Mesenchymal stem cell (in vitro differentiated cells and primary cell): ENCODE measurements around the gene SUGCT.

Experiments
- DNase-seq: peaks from one replicate; pipeline ENCODE4 v3.0.0-alpha.2; 2013
- H2AFZ ChIP-seq: one replicate; pipeline ENCODE4 v1.6.1; 2013; ENCODE audit warnings: low read depth, mild to moderate bottlenecking, control low read depth, inconsistent platforms, low read length, moderate library complexity
- H2AK5ac ChIP-seq: 2 replicates; pipeline ENCODE4 v1.6.1; 2013; ENCODE audit warnings: low read length, moderate library complexity, mild to moderate bottlenecking, inconsistent platforms; ENCODE audit not compliant: severe bottlenecking
- H2BK120ac ChIP-seq: one replicate; pipeline ENCODE4 v1.6.1; 2013; ENCODE audit warnings: low read depth, mild to moderate bottlenecking, inconsistent platforms, low read length, moderate library complexity
- H2BK12ac ChIP-seq, 2 experiments: one replicate each; pipeline ENCODE4 v1.6.1; 2013; ENCODE audit warnings: inconsistent platforms in 2 of 2, low read length in 2 of 2, mild to moderate bottlenecking in 2 of 2, moderate library complexity in 2 of 2, control low read depth in 1 of 2
- H2BK15ac ChIP-seq: one replicate; pipeline ENCODE4 v1.6.1; 2013; ENCODE audit warnings: mild to moderate bottlenecking, low read depth, inconsistent platforms; ENCODE audit not compliant: poor library complexity, severe bottlenecking
- H2BK5ac ChIP-seq: 2 replicates; pipeline ENCODE4 v1.6.1; 2013; ENCODE audit warnings: low read depth, mild to moderate bottlenecking, low read length, control low read depth, inconsistent platforms; ENCODE audit not compliant: poor library complexity, severe bottlenecking
- H3K14ac ChIP-seq, 2 experiments: one replicate each; pipeline ENCODE4 v1.6.1; 2013; ENCODE audit warnings: inconsistent platforms in 2 of 2, low read length in 2 of 2, control low read depth in 1 of 2, mild to moderate bottlenecking in 1 of 2, moderate library complexity in 1 of 2
- H3K18ac ChIP-seq, 2 experiments: one replicate each; pipeline ENCODE4 v1.6.1; 2013; ENCODE audit warnings: inconsistent platforms in 2 of 2, low read length in 2 of 2, control low read depth in 1 of 2, low read depth in 1 of 2, mild to moderate bottlenecking in 1 of 2
- H3K23ac ChIP-seq, 2 experiments: one replicate each; pipeline ENCODE4 v1.6.1; 2013; ENCODE audit warnings: inconsistent platforms in 2 of 2, low read length in 2 of 2, mild to moderate bottlenecking in 2 of 2, moderate library complexity in 2 of 2, control low read depth in 1 of 2
- H3K27ac ChIP-seq: 2 replicates; pipeline ENCODE4 v1.5.1; 2013; ENCODE audit warnings: mild to moderate bottlenecking, moderate library complexity, low read length, control low read depth, inconsistent platforms; ENCODE audit not compliant: poor library complexity, severe bottlenecking
- H3K27me3 ChIP-seq, 2 experiments: 2 replicates each; pipeline versions ENCODE4 v1.6.1 to v1.7.0; 2013; ENCODE audit warnings: low read length in 2 of 2, mild to moderate bottlenecking in 2 of 2, moderate library complexity in 2 of 2, control low read depth in 1 of 2, inconsistent platforms in 1 of 2; ENCODE audit not compliant: control insufficient read depth in 1 of 2, insufficient read depth in 1 of 2
- H3K36me3 ChIP-seq, 2 experiments: 2 replicates each; pipeline versions ENCODE4 v1.6.1 to v1.7.0; 2013; ENCODE audit warnings: low read length in 2 of 2, control low read depth in 1 of 2, inconsistent platforms in 1 of 2, low read depth in 1 of 2, mild to moderate bottlenecking in 1 of 2; ENCODE audit not compliant: insufficient read depth in 2 of 2, control insufficient read depth in 1 of 2
- H3K4ac ChIP-seq, 2 experiments: one replicate each; pipeline ENCODE4 v1.6.1; 2013; ENCODE audit warnings: inconsistent platforms in 2 of 2, low read length in 2 of 2, mild to moderate bottlenecking in 2 of 2, moderate library complexity in 2 of 2, control low read depth in 1 of 2, low read depth in 1 of 2
- H3K4me1 ChIP-seq: 2 replicates; pipeline ENCODE4 v1.6.1; 2013; ENCODE audit warnings: low read depth, low read length, control low read depth; ENCODE audit not compliant: control insufficient read depth, insufficient read depth
- H3K4me2 ChIP-seq: 2 replicates; pipeline ENCODE4 v1.6.1; 2013; ENCODE audit warnings: low read length, mild to moderate bottlenecking, inconsistent platforms; ENCODE audit not compliant: poor library complexity, severe bottlenecking
- H3K4me3 ChIP-seq, 2 experiments: 2 replicates each; pipeline versions ENCODE4 v1.5.1 to v1.7.0; 2013; ENCODE audit warnings: low read length in 2 of 2, mild to moderate bottlenecking in 2 of 2, control low read depth in 1 of 2, low read depth in 1 of 2; ENCODE audit not compliant: insufficient read depth in 1 of 2
- H3K79me1 ChIP-seq: replicated peaks from 2 replicates; pipeline ENCODE4 v1.6.1; 2013; ENCODE audit warnings: mild to moderate bottlenecking, control low read depth, low read length, inconsistent platforms; ENCODE audit not compliant: poor library complexity, severe bottlenecking
- H3K9ac ChIP-seq: 2 replicates; pipeline ENCODE4 v1.7.0; 2013; ENCODE audit warnings: mild to moderate bottlenecking, low read length, moderate library complexity
- H3K9me3 ChIP-seq: 2 replicates; pipeline ENCODE4 v1.7.0; 2013; ENCODE audit warnings: mild to moderate bottlenecking, low read length; ENCODE audit not compliant: control insufficient read depth
- H4K8ac ChIP-seq: one replicate; pipeline ENCODE4 v1.6.1; 2013; ENCODE audit warnings: inconsistent platforms, mild to moderate bottlenecking, low read length, moderate library complexity
- H4K91ac ChIP-seq: one replicate; pipeline ENCODE4 v1.6.1; 2013; ENCODE audit warnings: mild to moderate bottlenecking, low read length, inconsistent platforms
- WGBS: methylation state at CpG from one replicate; pipeline ENCODE4 v1.1.7; 2013; ENCODE audit warnings: mixed read lengths; 5-methylcytosine and 5-hydroxymethylcytosine counted together

SUGCT gene

DNA sequence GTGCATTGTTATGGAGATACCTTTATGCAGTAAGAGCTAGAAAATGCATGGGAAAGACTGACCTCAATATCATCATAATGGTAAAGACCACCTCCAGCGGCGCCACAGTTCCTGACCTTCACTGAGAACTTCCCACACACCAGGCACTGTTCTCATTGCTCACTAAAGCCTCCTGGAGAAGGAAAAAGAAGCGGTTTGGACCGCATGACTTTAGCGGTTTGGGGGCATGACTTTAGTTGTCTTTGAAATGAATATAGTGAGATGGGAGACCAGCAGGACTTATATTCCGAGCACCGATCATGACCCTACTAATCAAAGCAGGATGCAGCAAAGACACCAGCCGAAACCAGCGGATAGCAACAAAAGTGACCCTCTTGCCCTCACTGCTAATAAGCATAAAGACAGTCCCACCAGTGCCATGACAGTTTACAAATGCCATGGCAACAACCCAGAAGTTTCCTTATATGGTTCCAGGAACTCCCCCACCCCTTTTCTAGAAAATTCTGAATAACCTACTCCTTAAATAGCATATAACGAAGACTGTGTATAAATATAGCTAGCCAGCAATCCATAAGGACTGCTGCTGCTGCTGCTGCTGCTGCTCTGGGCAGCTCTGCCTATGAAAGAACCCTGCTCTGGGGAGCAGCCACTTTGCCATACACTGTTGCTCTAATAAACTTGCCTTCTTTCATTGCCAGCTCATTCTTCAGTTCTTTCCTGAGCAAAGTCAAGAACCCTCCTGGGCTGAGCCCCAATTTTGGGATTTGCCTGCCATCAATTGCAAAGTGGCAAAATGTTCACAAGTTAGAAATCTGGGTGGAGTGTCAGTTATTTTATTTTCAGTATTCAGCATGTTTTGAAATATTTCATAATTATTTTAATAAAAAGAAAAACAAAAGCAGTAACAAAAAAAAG, 694.1 kb downstream of the SUGCT start:
- no peak overlapping the region for H4K8ac ChIP-seq
- no peak overlapping the region for H2AFZ ChIP-seq

DNA sequence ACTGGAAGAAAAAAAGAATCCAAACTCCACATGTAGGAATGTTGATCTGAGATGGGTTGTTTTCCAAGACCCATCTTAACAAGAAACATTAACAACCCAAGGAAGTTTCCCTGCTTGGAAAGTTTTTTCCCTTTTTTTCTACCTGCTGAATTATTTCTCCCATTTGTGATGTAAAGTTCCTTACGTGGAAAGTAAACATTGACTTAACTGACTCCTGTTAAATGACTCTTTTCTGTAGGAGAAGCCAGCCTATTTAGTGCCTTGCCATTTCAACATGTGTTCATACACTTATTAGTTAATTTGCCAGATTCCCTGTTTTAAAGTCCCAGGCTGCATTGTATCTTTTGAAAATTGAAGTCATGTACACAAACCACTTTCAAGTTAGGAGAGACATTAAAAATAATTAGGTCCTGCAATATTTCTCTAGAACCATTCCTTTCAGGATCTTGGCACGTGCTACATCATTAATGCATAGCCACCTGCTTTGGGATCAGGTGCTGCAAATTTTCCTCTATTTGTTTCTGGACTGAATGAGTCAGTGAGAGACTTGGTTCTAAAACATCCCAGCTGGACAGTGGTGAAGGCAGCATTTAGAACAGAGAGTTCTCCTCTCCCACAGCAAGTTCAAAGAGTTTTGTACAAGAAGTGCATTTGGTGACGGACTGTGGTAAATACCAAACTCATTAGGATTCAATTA, 698.5 kb downstream of the SUGCT start:
- Histone ChIP-seq H2BK12ac (no peak overlapping the region), H3K9me3 (peaks cover under 1% of the 10 kb centered on the region), H3K18ac (no peak overlapping the region), H3K14ac (no peak overlapping the region), H2BK15ac (no peak overlapping the region), H3K79me1 (peaks cover 1% of the 10 kb centered on the region), H2BK5ac (no peak overlapping the region), H2BK120ac (no peak overlapping the region), H3K4ac (no peak overlapping the region), H3K36me3 (no peaks in the 10 kb centered on the region), H4K91ac (no peak overlapping the region), H3K9ac (no peak overlapping the region), H2AK5ac (no peak overlapping the region), H3K4me1 (no peaks in the 10 kb centered on the region), H2AFZ (no peak overlapping the region), H3K27ac (no peak overlapping the region), H4K8ac (no peak overlapping the region), H3K27me3 (no peaks in the 10 kb centered on the region), H3K4me3 (no peak overlapping the region), H3K23ac (no peak overlapping the region), H3K4me2 (no peak overlapping the region)
- WGBS, result 90% methylated on average over 1 of the region's 3 CpGs
- no peak for DNase-seq

More for the DNA sequence above, 694.1 kb downstream of the SUGCT start:
- H2BK12ac ChIP-seq, result no peak overlapping the region
- no peak overlapping the region for H2BK120ac ChIP-seq
- H3K4me3 ChIP-seq, result no peak overlapping the region
- H2BK5ac ChIP-seq, result no peak overlapping the region
- no peak overlapping the region for H3K14ac ChIP-seq
- no peak overlapping the region for H3K18ac ChIP-seq
- H3K27ac ChIP-seq, result no peak overlapping the region
- no peak overlapping the region for H4K91ac ChIP-seq
- H3K23ac ChIP-seq, result no peak overlapping the region
- no peaks in the 10 kb centered on the region for H3K27me3 ChIP-seq
- H3K4me1 ChIP-seq, result peaks cover 9% of the 10 kb centered on the region
- no peak overlapping the region for H3K9ac ChIP-seq
- no peak overlapping the region for H2BK15ac ChIP-seq
- no peak overlapping the region for H2AK5ac ChIP-seq
- WGBS, result 99% methylated on average over 10 of the region's 10 CpGs
- H3K9me3 ChIP-seq, result no peaks in the 10 kb centered on the region
- H3K79me1 ChIP-seq, result peaks cover 1% of the 10 kb centered on the region
- no peaks in the 10 kb centered on the region for H3K36me3 ChIP-seq
- DNase-seq, result no peak
- H3K4ac ChIP-seq, result no peak overlapping the region
- H3K4me2 ChIP-seq, result no peak overlapping the region

DNA sequence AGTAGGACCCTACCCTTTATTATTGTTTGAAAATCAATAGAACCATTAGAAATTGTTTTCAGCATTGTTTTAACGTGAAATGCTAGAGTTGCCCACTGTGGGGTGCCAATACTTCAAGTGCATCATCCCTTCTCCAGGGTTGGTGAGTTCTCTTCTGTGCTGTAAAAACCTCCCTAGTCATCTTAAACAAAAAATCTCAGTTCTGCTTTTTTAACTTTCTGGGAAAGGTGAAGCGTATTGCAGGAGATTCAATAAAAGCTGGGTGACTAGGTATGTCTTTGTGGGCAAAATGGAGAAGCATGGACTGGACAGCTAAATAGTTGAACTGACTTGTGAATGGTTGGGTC, 699.1 kb downstream of the SUGCT start:
- no peak overlapping the region for H4K91ac ChIP-seq
- no peak overlapping the region for H3K23ac ChIP-seq
- H3K4me1 ChIP-seq, result no peaks in the 10 kb centered on the region
- H3K27me3 ChIP-seq, result no peaks in the 10 kb centered on the region
- no peak overlapping the region for H2BK120ac ChIP-seq
- no peaks in the 10 kb centered on the region for H3K36me3 ChIP-seq
- no peak overlapping the region for H3K4me2 ChIP-seq
- H3K14ac ChIP-seq, result no peak overlapping the region
- no peak overlapping the region for H2AK5ac ChIP-seq
- H3K4me3 ChIP-seq, result no peak overlapping the region
- WGBS, result 94% methylated on average over 2 of the region's 2 CpGs
- H4K8ac ChIP-seq, result no peak overlapping the region
- H3K79me1 ChIP-seq, result peaks cover 1% of the 10 kb centered on the region
- H3K4ac ChIP-seq, result no peak overlapping the region
- H2BK15ac ChIP-seq, result no peak overlapping the region
- H3K9me3 ChIP-seq, result peaks cover 5% of the 10 kb centered on the region
- no peak overlapping the region for H3K18ac ChIP-seq
- no peak overlapping the region for H2AFZ ChIP-seq
- peak overlapping the region; percentile 26 for H3K9ac ChIP-seq
- DNase-seq, result peak; percentile 29
- no peak overlapping the region for H2BK5ac ChIP-seq
- H2BK12ac ChIP-seq, result no peak overlapping the region
- H3K27ac ChIP-seq, result no peak overlapping the region

DNA sequence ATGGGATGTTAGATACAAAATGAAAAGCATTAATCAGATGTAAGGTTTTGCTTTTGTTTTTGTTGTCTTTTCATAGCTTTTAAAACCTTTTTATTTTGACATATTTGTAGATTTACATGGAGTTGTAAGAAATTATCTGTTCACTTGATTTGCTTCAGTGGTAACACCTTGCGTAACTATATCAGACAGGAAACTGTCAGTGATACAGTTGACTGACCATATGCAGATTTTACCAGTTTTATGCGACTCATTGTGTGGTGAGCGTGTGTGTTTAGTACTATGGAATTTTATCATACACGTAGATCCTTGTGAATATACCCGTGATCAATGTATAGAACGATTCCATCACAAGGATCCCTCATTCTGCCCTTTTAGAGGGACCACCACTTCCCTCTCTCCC, 701.4 kb downstream of the SUGCT start:
- H4K91ac ChIP-seq, result no peak overlapping the region
- no peak overlapping the region for H2BK12ac ChIP-seq
- H3K14ac ChIP-seq, result no peak overlapping the region
- H3K9ac ChIP-seq, result no peak overlapping the region
- no peak for DNase-seq
- H3K4me3 ChIP-seq, result no peak overlapping the region
- no peak overlapping the region for H2AFZ ChIP-seq
- WGBS, result 100% methylated on average over 5 of the region's 6 CpGs
- no peak overlapping the region for H3K4ac ChIP-seq
- H3K4me1 ChIP-seq, result no peaks in the 10 kb centered on the region
- H2AK5ac ChIP-seq, result no peak overlapping the region
- no peak overlapping the region for H2BK5ac ChIP-seq
- peaks cover 0 to 5% of the 10 kb centered on the region in 2 experiments for H3K36me3 ChIP-seq
- H3K27ac ChIP-seq, result no peak overlapping the region
- no peak overlapping the region for H2BK15ac ChIP-seq
- no peak overlapping the region for H4K8ac ChIP-seq
- H3K9me3 ChIP-seq, result peaks cover 27% of the 10 kb centered on the region
- no peak overlapping the region for H2BK120ac ChIP-seq
- H3K4me2 ChIP-seq, result no peak overlapping the region
- no peak overlapping the region for H3K23ac ChIP-seq
- H3K27me3 ChIP-seq, result no peaks in the 10 kb centered on the region
- no peaks in the 10 kb centered on the region for H3K79me1 ChIP-seq
- H3K18ac ChIP-seq, result no peak overlapping the region
